HG03025 (cell line): ENCODE measurements around the gene OR6S1.
"Not testable (repeated sequence)": the region's sequence is repeated elsewhere in the genome, so short reads cannot be mapped to it uniquely, and the experiment has no call there.

Experiments used
- ATAC-seq: cut with Tn5 transposase; IDR thresholded peaks from one replicate; pipeline ENCODE4 v1.9.1; 2021; ENCODE audit warnings: mild to moderate bottlenecking, moderate library complexity; ENCODE audit not compliant: unreplicated experiment, low FRiP score

OR6S1 gene

GRCh38 chr14:20671597-20672283 is 30.2 kb upstream of the OR6S1 start:
- ATAC-seq, result no peak

- no peak for ATAC-seq
Observed at GRCh38 chr14:20668969-20669368, 27.5 kb upstream of the OR6S1 start.

- ATAC-seq, result peak; percentile 81
Observed at GRCh38 chr14:20667957-20668356, 26.5 kb upstream of the OR6S1 start.

- not testable (repeated sequence) for ATAC-seq
Observed at GRCh38 chr14:20666400-20666961, 25.0 kb upstream of the OR6S1 start.

GRCh38 chr14:20662968-20663732 is 21.7 kb upstream of the OR6S1 start:
- no peak for ATAC-seq

GRCh38 chr14:20661197-20661596 is 19.7 kb upstream of the OR6S1 start:
- no peak for ATAC-seq

GRCh38 chr14:20659813-20660395 is 18.4 kb upstream of the OR6S1 start:
- no peak for ATAC-seq

- no peak for ATAC-seq
Observed at GRCh38 chr14:20659336-20659735, 17.8 kb upstream of the OR6S1 start.

GRCh38 chr14:20658246-20658645 is 16.8 kb upstream of the OR6S1 start:
- no peak for ATAC-seq

GRCh38 chr14:20657216-20658211 is 16.0 kb upstream of the OR6S1 start:
- ATAC-seq, result no peak

GRCh38 chr14:20656274-20656673 is 14.8 kb upstream of the OR6S1 start:
- no peak for ATAC-seq

- ATAC-seq, result no peak
Observed at GRCh38 chr14:20655851-20656250, 14.4 kb upstream of the OR6S1 start.

GRCh38 chr14:20652996-20653975 is 11.8 kb upstream of the OR6S1 start:
- ATAC-seq, result no peak

GRCh38 chr14:20645481-20645880 is 4.0 kb upstream of the OR6S1 start:
- no peak for ATAC-seq

- no peak for ATAC-seq
Observed at GRCh38 chr14:20644520-20644919, 3.0 kb upstream of the OR6S1 start.

- not testable (repeated sequence) for ATAC-seq
Observed at GRCh38 chr14:20642755-20643154, 1.3 kb upstream of the OR6S1 start.

GRCh38 chr14:20642182-20642581 is 691 bp upstream of the OR6S1 start:
- ATAC-seq, result no peak

- ATAC-seq, result peak; percentile 40
Observed at GRCh38 chr14:20632831-20633691, 8.4 kb downstream of the OR6S1 start.
